NCI-H510A treated with DMSO at 0.1 percent for 48 hours (cell line): ENCODE results near the gene ASB9.
"Not testable (repeated sequence)": the region's sequence is repeated elsewhere in the genome, so short reads cannot be mapped to it uniquely, and the experiment has no call there.

Experiments
- DNase-seq: peaks from one replicate; lab custom pipeline; 2025; lab: John Stamatoyannopoulos, UW

Gene ASB9

GRCh38 chrX:15241301-15241700 is 28.6 kb downstream of the ASB9 start:
- DNase-seq = no peak

DNA sequence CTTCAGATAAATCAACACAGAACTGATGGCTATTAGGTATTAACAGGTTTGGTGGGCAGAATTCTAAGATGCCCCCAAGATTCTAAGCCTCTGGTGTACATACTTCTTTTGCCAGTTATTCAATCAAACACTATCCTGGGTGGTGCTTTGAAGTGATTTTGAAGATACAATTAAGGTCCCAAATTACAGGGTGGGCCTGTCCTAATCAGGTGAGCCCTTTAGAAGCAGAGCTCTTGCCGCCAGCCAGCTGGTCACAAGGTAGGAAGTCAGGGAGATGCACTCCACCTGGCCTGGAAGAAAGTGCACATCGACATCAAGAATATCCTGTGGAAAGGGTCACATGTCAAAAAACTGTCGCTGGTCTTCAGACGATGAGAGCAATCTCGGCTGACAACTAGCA is 29.5 kb downstream of the ASB9 start:
- no peak for DNase-seq

GRCh38 chrX:15236146-15236545 is 33.7 kb downstream of the ASB9 start:
- no peak for DNase-seq

DNA sequence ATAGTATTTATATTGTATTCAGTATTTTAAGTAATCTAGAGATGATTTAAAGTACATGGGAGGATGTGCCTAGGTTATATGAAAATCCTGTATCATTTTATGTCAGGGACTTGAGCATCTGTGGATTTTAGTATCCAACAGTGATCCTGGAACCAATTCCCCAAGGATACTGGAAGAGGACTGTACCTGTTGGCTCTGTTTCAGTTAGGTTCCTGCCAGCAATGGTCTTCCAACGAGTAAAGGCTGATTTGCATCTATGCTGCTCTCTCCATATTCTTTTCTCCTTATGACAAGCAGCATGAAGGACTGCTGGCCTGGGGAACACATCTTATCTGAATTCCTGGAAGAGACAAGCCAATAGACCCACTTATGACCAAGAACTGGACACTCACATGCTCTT is 34.9 kb downstream of the ASB9 start:
- no peak for DNase-seq

GRCh38 chrX:15233416-15234015 is 36.4 kb downstream of the ASB9 start:
- DNase-seq = no peak

DNA sequence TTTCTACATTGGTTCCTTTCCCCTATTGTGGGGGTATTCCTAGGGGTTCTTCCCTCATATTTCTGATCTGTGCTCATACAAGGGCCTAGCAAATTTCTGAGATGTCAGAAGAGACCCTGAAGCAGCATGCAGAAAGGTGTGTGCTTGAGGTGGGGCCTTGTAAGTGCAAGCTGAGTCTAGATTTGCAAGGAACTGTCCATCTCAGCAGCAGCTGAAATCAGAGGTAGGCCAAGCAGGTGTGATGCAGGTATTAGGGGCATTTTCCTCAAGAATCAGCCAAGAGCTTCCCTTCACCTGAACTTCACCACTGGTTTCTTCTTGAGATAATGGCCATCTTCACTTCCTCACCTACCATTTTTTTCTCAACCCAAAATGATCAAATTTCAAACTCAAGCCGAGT is 45.1 kb downstream of the ASB9 start:
- DNase-seq = no peak

DNA sequence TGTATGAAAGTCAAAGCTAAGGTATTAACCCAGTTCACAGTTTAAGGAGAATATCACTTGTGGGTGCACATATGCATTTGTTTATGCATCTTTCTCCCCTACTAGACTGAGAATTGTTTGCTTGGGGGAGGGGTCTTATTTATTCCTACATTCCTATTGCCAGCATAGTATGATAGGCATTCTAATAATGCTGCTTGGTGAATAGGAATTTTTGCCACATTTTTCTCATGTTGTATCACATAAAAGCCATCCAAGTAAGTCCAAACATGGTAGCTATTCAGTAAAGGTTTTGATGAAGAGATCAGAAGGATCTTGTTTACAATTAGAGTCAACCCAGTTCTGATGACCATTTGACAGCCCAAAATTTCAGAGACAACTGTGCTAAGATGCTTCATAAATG is 48.6 kb downstream of the ASB9 start:
- DNase-seq = no peak

DNA sequence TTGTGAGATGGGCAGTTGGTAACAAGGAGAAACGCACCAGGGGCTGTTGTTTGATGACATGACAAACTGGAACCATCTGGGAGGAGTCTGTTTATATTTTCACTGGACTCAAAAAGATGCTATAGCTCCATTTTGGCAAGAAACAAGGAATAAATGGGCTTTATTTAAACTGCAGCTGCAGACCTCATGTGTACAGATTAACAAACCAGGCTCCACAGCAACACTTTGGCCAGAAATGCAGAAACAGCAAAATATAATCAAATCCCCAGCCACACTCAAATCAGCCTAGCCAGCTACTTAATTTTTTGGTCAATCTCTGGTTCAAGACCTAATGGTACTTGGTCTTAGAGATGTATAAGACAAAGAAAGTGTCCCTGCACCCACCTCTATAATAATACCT is 52.7 kb downstream of the ASB9 start:
- no peak for DNase-seq

DNA sequence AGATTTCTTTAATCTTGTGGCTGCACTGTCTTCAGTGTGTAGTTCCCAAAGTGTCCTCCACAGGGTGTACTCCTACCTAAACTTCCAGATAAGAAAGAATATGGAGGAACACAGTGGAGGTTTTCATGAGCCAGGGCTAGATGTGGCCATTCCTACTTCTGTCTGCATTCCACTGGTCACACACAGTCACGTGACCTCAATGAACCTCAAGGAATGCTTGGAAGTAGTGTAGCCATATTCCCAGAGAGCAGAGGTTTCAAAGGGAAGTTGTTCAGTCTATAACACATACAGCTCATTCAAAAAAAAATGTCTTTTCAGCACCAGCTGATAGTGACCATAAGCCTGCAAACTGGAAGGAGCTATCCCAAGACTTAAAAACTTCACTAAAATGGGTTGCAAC is 53.6 kb downstream of the ASB9 start:
- no peak for DNase-seq

DNA sequence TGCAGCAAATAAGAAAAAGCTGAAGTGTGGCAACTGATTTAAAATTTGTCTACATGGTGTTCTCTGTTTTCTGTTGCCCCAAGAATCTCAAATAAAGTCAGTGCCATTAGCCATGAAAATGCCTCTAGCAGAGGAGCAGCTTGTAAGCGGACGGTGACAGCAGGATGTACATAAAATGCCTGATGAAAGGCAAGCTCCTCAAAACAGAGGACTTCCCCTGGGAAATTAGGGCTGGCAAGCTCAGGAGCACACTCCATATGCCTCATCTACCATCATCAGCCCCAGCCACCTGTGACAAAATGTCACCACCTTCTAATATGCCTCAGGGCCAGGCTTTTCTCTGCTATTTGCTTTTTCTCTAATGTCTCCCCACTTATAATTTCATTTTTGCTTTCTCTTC is 54.5 kb downstream of the ASB9 start:
- DNase-seq = no peak

DNA sequence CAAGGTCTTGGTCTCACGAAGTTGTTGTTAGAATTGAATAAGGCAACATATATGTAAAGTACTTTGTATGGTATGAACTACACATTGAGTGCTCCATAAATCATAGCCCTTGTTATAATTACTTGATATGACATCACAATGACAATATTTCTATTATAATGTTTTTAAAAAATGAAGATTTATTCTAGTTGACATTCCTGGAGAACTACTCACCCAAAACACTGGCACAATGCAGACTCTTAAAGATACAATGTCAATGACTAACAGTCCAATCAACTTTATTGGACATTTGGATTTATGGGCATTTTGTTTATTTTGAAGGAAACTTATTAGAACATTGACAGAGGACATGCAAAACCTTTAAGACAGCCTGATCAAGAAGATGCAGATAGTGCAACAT is 55.3 kb downstream of the ASB9 start:
- DNase-seq = no peak

DNA sequence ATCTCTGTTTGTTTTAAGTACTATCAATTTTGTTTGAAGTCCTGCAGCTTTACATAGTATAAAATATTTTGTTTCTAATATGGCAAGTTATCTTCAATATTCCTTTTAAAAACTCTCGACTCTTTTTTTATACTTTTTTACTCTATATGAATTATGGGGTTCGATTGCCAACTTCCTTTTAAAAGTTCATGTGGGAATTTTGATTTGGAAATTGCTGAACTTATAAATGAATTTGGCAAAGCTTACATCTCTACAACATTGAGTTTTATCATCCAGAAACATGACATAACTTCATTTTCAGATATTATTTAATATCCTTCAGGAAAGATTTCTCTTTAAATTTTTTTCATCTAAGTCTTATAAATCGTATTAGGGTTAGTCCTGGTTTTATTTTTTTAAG is 60.8 kb downstream of the ASB9 start:
- DNase-seq = no peak

DNA sequence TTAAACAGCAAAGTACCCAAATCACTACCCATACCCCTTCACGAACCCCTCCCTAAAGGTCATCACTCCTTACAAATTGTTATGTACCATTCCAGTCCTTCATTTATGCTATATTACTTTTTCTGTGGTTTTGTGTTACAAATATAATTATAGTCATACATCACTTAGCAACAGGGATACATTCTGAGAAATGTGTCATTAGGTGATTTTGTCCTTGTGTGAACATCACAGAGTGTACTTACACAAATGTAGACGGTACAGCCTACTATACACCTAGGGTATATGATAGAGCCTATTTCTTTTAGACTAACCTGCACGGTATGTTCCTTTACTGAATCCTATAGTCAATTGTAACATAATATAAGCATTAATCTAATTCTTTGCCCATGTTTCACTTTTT is 61.9 kb downstream of the ASB9 start:
- no peak for DNase-seq

- DNase-seq = peak; percentile 1
These were observed 62.5 kb downstream of the ASB9 start for GRCh38 chrX:15207384-15207783.

GRCh38 chrX:15206306-15206705 is 63.6 kb downstream of the ASB9 start:
- peak; percentile 49 for DNase-seq

DNA sequence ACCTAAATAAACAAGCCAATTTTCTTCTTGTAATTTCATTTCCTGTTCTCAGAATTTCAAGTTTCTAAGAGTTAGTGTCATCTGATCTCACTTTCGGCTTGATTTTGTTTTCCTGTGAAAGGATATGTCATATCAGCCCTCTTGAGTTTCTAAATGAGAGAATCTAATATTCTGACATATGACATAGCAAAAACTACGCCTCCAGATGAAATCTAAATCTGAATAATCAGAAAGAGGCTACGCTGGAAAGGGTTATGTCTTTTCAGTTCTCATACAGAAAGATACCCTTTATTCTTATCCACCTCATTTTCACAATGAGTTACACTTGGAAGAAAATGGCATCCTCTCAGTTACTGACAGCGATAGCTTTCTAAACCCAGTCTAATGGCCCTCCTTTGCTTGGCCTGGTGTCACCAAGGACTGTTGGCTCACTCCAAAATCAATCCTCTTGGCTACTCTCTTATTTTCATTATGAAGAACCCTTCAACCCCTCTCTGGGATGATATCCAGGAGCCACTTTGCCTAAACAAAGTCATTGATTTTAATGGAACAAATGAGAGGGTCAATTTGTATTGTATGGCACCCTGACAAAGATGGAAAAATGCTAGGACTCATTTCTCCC is 65.6 kb downstream of the ASB9 start:
- no peak for DNase-seq

- DNase-seq = no peak
These were observed 66.2 kb downstream of the ASB9 start for GRCh38 chrX:15203694-15204093.

- no peak for DNase-seq
These were observed 67.3 kb downstream of the ASB9 start for GRCh38 chrX:15202454-15203177.

- DNase-seq = no peak
These were observed 69.0 kb downstream of the ASB9 start for GRCh38 chrX:15200871-15201270.

- not testable (repeated sequence) for DNase-seq
These were observed 71.2 kb downstream of the ASB9 start for GRCh38 chrX:15198608-15199202.

- DNase-seq = no peak
These were observed 75.7 kb downstream of the ASB9 start for GRCh38 chrX:15194146-15194545.
